ENCODE measurements around the gene F3.

F3 gene

DNA sequence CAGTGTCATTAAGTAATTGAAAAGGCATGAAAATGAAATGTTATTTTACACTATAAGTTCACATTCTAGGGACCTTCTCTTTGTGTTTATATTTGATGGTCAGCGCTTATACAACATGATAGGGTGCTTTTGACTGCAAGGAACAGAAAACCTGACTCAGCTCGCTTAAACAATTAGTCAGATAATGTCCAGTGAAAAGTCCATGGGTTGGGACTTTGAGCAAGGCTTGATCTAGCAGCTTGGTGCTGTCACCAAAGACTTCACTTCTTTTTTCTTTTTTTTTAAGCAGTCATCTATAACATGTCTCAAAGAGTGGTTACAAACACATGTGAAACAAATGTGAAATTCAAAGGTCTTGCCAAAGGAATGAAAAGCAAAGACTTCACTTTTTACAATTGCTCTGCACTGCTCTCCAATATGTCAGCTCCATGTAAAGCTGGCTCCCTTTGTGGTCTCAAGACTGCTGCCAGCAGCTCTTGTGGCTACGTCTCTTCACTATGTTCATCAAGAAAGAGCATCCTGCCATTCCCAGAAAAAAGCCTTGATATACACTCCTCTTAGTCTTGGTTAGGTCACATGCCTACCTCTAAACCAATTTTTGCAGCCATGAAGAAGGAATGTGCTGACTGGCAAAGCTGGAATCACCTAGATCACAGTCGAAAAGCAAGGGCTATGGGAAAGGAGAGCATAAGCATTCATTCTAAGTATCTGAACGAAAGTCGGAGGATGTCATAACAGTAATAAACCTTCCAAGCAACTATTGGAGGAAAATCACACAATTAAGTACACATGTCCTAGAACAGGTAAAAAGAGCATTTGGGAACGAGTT is 15.2 kb downstream of the F3 start:
- DNase-seq, result no peak

DNA sequence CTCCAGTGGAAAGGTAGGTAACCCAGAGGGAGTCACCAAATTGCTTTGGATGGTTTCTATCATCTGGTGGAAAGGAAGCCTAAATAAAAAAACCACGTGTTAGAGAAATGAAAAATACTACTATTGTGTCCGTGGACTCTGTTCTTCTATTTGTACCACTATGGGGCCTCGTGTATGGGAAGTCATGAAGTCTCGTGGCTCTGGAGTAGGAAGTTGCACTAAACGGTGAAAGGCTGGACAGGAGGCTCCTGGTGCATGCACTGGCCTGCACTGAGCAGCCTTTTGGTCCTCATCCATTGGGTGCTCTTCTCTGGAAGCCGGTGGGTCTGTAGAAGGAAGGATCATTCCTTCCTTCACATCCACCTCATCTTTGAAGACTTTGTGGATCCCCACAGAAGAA is 17.0 kb downstream of the F3 start:
- no peak for DNase-seq

DNA sequence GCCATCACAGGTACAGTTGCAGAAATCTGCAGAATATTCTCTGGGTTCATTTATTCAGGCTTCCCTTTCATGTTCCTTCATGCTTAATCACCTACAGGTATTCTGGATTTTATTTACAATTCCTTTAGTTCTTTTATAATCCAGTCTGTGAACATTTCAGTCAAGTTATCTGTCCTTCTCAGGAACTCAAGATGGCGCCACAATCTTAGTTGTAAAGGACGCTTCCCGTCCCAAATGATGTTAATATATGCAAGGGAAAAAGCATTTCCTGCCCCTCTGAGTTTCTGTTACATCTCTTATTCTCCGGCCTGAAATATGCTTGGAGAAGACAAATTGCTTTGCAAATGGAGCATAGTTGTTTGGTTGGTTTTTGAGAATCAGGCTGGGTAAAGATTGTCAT is 19.3 kb downstream of the F3 start:
- peak; percentile 41 for DNase-seq

DNA sequence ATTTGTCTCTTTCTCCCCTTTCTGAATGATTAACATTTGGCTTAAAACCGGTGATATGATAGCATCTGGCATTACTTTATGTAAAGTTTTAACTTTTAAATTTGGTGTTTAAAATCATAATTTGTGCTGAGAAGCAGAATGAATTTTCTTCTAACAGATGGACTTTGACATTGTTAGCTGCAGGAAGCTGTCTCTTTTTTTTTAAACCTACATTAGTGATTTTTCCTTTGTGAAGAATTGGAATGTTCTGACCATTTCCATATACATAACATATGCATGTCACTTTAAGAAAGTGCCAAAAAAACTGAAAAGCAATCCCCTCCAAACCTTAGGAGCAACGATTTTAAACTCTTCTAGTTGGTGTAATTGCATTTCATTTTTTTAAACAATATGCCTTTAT is 22.2 kb downstream of the F3 start:
- DNase-seq, result no peak

DNA sequence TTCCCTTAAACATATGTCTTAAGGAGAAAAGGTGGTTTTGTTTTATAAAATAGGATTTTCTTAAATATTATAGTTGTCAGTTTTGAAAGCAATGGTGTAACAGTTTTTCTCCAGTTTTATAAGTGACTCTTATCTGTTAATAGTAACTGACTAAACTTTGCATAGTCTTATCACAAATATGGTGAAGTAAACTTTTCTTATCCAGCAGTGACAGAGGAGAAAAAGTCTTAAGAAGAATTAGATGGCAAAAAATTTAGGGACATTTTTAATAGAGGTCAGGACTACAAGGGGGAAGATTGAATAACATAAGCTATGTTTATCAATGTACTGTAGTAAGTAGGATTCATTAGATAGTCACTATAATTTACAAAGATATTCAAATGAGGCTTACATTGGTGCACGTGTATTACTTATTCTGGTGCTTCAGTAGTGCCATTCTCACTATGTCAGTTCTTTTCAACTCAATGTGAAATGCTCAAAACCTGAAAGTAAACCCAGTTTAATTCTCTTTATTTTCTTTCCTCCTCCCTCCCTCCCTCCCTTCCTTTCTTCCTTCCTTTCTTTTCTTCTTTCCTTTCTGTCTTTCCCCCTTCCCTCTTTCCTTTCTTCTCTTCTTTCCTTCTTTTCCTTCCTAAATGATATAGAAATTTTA is 26.1 kb downstream of the F3 start:
- no peak for DNase-seq

DNA sequence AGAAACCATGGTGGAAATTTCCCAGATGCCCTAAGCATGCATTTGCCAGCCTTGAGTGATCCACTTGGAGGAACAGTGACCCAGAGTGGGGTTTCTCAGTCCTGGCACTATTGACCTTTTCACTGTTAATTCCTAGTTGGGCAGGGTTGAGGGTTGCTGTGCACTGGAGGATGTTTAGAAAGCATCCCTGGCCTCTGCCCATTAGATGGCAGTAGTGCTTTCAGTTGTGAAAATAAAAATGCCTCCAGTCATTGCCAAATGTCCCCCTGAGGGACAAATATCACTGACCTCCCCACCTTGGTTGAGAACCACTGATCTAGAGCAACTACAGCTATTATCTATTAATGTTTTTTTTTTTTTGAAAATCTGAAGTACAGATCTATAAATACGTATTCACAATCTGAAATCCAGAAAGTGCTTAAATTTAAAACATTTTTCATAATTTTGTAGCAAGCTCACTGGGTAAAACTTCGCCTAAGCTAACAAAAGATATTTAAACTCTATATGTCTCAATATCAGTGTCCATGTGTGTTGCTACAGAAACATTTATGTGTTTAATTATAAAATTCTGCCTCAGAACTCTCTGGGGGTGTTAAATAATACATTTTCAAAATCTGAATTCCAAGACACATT is 27.3 kb downstream of the F3 start:
- peak; percentile 3 for DNase-seq

DNA sequence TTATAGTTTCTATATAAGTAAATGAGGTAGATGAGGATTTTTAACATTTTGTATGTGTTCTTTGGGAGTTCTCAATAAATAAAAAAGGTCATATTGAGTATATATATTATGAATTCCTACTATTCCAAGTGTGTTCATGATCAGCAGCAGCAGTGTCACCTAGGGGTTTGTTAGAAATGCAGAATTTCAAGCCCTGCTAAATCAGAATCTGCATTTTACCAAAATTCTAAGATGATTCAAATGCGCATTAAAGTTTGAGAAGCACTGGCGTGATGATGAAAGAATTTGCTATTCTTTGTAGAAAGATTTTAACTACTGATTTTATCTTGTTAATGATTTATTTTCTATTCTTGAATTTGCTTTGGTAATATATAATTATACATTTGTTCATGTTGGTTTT is 28.7 kb downstream of the F3 start:
- no peak for DNase-seq

DNA sequence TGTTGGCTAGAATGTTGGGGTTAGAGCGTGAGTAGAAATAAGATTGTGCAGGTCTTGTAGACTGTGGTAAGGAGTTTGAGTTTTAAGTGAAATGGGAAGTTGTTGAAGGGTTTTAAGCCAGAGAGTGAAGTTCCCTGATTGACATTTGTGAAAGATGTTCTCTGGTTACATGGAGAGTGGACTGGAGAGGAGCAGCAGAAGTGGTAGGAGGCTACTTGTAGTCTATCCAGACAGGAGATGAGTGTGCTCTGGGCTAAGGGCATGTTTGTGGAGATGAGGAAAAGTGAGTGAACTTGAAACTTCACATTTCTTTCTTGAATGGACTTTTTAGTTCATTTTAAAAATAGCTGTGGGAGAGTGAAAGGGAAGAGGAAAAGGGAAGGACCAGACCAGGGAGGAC is 37.0 kb downstream of the F3 start:
- no peak for DNase-seq

DNA sequence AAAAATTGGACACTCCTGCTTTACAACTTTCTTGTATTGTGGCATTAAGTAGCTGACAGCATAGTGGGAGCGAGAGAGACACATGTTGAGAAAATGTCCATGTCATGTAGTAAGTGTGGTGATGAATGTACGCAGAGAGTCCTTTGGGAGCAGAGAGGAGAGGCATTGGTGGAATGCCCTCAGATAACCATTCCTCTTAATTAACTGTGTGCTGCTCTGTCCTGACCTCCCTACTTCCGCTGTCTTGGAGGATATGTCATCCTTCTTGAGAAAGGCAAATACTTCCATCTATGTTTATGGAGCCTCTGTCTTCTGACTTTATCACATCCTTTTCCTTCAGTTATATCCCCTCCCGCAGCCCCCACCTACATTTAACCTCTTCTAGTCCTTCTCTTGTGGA is 38.4 kb downstream of the F3 start:
- no peak for DNase-seq

DNA sequence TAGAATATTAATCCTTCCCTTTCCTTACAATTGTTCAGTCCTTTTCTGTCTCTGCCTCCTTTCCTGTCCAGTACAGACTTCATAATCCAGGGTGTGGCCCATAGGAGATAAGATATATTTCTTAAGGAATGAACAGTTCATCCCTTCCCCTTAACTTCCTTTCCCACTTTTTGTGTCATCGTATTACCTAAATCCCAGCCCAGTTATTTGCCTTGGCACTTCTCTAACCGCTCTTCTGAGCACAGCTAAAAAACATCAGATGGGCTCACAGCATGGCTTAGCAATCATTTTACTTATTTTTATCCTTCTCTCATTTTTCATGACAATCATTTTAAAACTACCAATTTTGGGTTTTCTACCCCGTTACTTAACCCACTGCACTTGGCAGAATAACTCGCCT is 39.6 kb downstream of the F3 start:
- DNase-seq, result no peak

DNA sequence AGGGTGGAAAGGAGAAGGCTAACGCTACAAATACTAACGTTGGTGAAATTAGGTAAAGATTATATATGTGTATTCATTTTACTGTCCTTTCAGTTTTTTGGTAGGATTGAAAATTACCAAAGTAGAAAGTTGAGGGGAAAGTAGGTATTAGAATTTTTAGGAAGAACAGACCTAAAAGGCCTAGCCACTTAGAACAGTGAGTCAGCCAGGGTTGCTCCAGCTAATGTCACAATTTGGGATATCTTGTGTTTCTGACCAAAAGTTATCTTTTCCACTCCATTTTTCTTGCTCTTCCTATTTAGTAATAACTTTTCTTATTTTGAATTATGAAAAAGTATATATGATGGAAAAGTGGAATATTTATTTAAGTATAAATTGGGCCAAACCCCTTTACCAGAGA is 40.1 kb downstream of the F3 start:
- DNase-seq, result no peak

DNA sequence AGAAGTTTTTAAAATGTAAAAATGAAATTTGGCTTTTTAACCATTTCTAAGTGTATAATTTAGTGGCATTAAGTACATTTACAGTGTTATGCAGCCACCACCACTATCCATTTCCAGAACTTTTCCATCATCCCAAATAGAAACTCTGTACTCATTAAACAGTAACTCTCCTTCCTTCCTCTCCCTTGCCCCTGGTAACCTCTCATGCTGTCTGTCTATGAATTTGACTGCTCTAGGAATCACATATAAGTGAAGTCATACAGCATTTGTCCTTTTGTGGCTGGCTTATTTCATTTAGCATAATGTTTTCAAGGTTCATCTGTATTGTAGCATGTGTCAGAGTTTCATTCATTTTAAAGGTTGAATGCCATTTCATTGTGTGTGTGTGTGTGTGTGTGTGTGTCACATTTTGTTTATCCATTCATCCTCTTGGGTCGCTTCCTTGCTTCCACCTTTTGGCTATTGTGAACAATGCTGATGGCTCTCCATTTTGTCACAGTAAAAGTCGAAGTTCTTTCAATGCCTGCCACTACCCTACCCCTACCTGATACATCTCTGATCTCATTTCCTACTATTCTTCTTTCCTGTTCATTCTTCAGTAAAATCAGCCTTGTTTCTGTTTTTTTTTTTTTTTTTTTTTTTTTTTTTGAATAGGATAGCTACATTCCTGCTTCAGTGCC is 45.3 kb downstream of the F3 start:
- no peak for DNase-seq

DNA sequence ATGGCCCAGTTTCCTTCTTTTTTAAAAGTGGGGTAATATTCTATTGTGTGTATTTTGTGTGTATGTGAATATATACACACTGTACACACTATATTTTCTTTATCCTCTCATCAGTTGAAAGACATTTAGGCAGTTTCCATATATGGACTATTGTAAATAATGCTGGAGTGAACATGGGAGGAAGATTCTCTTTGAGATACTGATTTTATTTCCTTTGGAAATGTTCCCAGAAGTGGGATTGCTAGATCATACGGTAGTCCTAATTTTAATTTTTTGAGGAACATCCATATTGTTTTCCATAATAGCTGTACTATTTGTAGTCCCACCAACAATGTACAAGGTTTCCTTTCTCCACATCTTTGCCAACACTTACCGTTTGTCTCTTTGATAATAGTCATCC is 51.0 kb downstream of the F3 start:
- no peak for DNase-seq

DNA sequence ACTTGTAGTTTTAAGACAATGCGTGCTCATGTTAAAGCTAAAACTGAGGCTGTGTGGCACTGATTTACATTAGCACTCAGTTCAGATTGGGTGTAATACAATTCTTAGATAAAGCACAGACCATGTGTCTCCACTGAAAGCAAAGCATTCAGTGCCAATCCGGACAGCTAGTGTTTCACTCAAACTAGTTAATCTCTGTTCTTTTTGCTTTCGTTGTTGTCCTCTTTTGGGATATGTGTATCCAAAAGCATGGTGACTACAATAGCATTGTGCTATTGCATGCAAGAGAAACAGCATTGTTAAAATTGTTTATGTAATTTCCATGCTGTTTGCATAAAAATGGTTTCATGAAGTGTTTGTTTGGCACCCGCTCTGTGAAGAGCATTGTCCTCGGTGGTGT is 54.6 kb downstream of the F3 start:
- DNase-seq, result no peak

DNA sequence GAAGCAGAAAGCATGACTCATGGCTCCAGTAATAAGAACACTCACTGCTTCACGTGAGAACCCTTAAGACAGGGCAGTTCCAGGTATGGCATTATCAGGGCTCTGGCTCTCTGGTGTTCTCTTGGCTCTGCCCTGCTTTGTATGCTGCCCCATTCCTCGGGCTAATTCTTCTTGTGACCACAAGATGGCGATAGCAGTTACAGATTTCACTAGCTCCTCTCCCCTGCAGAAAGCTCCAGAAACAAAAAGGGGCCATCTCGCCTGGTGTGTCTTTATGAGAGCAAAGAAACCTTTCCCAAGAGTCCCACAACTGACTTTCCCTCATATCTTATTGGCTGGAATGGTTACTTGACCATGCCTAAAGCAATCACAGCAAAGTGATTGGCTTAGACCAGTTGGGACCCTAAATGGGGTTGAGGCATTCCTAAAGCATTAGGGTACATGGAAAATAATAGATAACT is 60.1 kb downstream of the F3 start:
- DNase-seq, result peak; percentile 26

DNA sequence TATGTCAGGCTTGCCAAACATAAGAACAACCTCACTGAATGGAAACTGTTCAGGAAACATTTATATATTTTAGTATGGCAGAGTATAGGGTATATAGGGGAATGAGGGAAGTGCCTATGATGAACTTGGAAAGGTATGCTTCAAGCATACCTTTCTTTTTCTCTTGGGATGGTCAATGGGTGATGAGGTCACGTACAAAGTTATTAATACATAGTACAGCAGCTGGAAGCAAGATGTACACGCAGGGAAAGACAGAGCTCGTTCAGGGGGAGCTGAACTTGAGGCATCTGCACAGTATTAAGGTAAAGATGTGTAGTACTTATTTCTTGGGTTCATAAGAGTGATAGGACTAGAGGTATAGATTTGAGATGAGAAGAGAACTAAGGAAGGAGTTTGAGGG is 61.9 kb downstream of the F3 start:
- DNase-seq, result no peak
